Measurements from ENCODE around the gene HNRNPD.
"Not testable (repeated sequence)": the region's sequence is repeated elsewhere in the genome, so short reads cannot be mapped to it uniquely, and the experiment has no call there.

Gene HNRNPD

DNA sequence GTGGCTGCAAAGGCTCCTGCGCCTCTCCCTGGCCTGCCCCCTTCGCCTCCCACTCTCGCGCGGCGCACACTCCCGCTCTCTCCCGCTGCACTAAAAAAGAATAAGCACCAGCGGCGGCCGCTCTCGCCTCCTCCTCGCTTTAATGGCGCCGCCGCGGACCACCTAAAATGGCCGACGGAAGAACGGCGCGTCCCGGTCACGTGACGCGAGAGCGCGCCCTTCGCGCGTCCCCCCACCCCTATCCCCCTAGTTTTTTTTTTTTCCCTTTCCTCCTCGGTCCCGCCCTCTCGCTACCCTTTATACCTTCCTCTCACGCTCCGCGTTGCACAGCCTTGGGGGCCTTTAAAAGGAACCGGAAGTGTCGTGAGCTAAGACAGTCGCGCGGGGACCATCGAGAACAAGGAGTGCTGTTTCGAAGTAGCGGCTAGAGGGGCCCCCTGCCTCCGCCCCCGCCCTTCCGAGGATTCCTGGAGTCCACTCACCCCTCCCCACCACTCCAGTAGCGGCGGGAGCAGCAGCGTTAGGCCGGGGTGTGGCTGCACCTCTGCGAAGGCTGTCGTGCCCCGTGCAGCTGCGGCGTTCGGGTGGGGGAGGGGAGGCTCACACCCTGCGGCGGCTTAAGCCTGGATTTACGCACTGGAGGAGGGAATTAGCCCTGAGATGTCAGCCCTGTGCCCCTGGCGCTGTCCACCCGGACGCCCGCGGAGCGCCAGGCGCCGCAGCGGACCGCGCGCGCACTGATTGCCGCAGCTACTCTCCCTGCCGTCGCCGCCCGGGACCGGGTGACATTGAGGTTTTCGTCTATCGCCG is at the start of gene HNRNPD:
HNRNPD (minus strand) TSS at position 176 of the 810 bp plus-strand sequence. CDS start 313 bp downstream, outside the sequence.
- DNase-seq (peak; percentile 92), ATAC-seq (peak; percentile 95)
- H3K27me3 Mint-ChIP-seq: peaks cover 5% of the 10 kb centered on the region
- no peaks in the 10 kb centered on the region for H3K9me3 Mint-ChIP-seq
- H3K4me3 Mint-ChIP-seq: peak within 1 kb of the TSS; percentile 99
- H3K36me3 Mint-ChIP-seq (ENCODE audit: low read depth): peaks cover 60% of the 10 kb centered on the region
- H3K27ac Mint-ChIP-seq: peak within 1 kb of the TSS; percentile 100
- peaks cover 45% of the 10 kb centered on the region for H3K4me1 Mint-ChIP-seq

GRCh38 chr4:82422616-82423015 is 48.8 kb upstream of the HNRNPD start:
- Mint-ChIP-seq H3K27ac (no peak overlapping the region), H3K9me3 (no peaks in the 10 kb centered on the region), H3K36me3 (ENCODE audit: low read depth) (peaks cover 51% of the 10 kb centered on the region), H3K4me3 (no peak overlapping the region), H3K4me1 (peaks cover 47% of the 10 kb centered on the region), H3K27me3 (peaks cover 2% of the 10 kb centered on the region)
- DNase-seq (no peak), ATAC-seq (no peak)

- Mint-ChIP-seq H3K27ac (no peak overlapping the region), H3K36me3 (ENCODE audit: low read depth) (peaks cover 45% of the 10 kb centered on the region), H3K4me1 (peaks cover 41% of the 10 kb centered on the region), H3K9me3 (no peaks in the 10 kb centered on the region), H3K27me3 (peaks cover 2% of the 10 kb centered on the region), H3K4me3 (no peak overlapping the region)
- DNase-seq: no peak
- peak; percentile 22 for ATAC-seq
Observed at GRCh38 chr4:82421796-82422560, 48.2 kb upstream of the HNRNPD start.

DNA sequence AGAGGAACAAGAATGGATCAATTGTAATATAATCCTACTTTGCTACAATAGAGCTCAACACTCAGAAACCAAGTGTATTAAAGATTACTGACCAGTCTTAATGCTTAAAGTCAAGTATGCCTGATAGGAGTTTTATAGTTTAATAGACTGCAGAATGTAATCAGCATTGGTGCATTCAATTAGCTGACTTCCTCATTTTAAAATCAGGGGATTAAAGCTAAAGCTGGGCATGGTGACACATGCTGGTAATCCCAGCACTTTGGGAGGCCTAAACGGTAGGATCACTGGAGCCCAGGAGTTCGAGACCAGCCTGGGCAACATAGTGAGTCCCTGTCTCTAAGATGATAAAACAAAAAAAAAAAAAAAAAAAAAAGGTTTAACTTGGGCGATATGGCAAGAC is 45.7 kb upstream of the HNRNPD start:
- Mint-ChIP-seq H3K27ac (no peak overlapping the region), H3K27me3 (peaks cover 13% of the 10 kb centered on the region), H3K4me3 (no peak overlapping the region), H3K9me3 (no peaks in the 10 kb centered on the region), H3K36me3 (ENCODE audit: low read depth) (peaks cover 19% of the 10 kb centered on the region), H3K4me1 (peaks cover 22% of the 10 kb centered on the region)
- DNase-seq (no peak), ATAC-seq (no peak)

- H3K27ac Mint-ChIP-seq: no peak overlapping the region
- H3K4me1 Mint-ChIP-seq: peaks cover 10% of the 10 kb centered on the region
- DNase-seq (no peak), ATAC-seq (no peak)
- no peaks in the 10 kb centered on the region for H3K36me3 Mint-ChIP-seq (ENCODE audit: low read depth)
- H3K27me3 Mint-ChIP-seq: peaks cover 13% of the 10 kb centered on the region
- H3K4me3 Mint-ChIP-seq: peak overlapping the region; percentile 28
- peaks cover 4% of the 10 kb centered on the region for H3K9me3 Mint-ChIP-seq
Observed at GRCh38 chr4:82415922-82416365, 42.2 kb upstream of the HNRNPD start.

DNA sequence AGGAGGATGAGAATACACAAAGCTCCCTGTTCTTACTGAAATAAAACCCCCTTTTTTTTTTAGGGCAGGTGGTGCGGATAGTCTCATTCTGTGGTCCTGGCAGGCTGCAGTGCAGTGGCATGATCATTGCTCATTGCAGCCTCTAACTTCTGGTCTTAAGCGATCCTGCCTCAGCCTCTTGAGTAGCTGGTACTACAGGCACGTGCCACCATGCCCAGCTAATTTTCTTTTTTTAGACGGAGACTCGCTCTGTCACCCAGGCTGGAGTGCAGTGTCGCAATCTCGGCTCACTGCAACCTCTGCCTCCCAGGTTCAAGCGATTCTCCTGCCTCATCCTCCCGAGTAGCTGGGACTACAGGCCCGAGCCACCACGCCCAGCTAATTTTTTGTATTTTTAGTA is 41.3 kb upstream of the HNRNPD start:
- peaks cover 13% of the 10 kb centered on the region for H3K27me3 Mint-ChIP-seq
- not testable (repeated sequence) for H3K4me1 Mint-ChIP-seq; ATAC-seq; H3K27ac Mint-ChIP-seq; H3K9me3 Mint-ChIP-seq; DNase-seq; H3K4me3 Mint-ChIP-seq; H3K36me3 Mint-ChIP-seq (ENCODE audit: low read depth)

- H3K4me1 Mint-ChIP-seq: no peaks in the 10 kb centered on the region
- H3K9me3 Mint-ChIP-seq: no peaks in the 10 kb centered on the region
- ATAC-seq (no peak), DNase-seq (no peak)
- H3K27me3 Mint-ChIP-seq: peaks cover 2% of the 10 kb centered on the region
- H3K36me3 Mint-ChIP-seq (ENCODE audit: low read depth): no peaks in the 10 kb centered on the region
- H3K4me3 Mint-ChIP-seq: no peak overlapping the region
- H3K27ac Mint-ChIP-seq: no peak overlapping the region
Observed at GRCh38 chr4:82403725-82404124, 29.9 kb upstream of the HNRNPD start.

- DNase-seq: no peak
- Mint-ChIP-seq H3K9me3 (no peaks in the 10 kb centered on the region), H3K4me3 (no peak overlapping the region), H3K36me3 (ENCODE audit: low read depth) (no peaks in the 10 kb centered on the region), H3K27me3 (peaks cover 2% of the 10 kb centered on the region), H3K4me1 (no peaks in the 10 kb centered on the region), H3K27ac (no peak overlapping the region)
- no peak for ATAC-seq
Observed at GRCh38 chr4:82402196-82402775, 28.5 kb upstream of the HNRNPD start.

DNA sequence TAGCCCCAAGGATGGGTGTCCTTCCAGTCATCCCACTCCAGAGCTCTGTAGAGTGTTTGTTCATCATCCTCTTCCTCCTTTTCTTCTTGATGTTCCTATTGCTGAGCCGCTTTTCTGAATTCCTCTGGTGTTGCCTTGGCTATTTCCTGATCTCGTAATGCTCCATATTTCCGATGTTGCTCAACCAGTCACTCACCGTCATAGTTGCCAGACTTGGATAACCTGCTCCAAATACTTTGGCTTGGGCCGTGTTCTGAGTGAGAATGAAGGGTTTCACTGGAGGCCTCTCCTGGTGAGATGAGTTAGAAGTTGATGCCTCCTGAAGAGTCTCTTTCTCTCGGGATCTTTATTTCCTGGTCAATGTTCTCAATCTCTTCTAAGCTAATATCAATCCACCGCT is 27.8 kb upstream of the HNRNPD start:
- Mint-ChIP-seq H3K27me3 (peaks cover 2% of the 10 kb centered on the region), H3K4me3 (no peak overlapping the region), H3K9me3 (no peaks in the 10 kb centered on the region), H3K4me1 (no peaks in the 10 kb centered on the region), H3K27ac (no peak overlapping the region), H3K36me3 (ENCODE audit: low read depth) (no peaks in the 10 kb centered on the region)
- DNase-seq: no peak
- no peak for ATAC-seq

- no peak for ATAC-seq
- no peaks in the 10 kb centered on the region for H3K36me3 Mint-ChIP-seq (ENCODE audit: low read depth)
Observed at GRCh38 chr4:82398263-82398662, 24.5 kb upstream of the HNRNPD start.

GRCh38 chr4:82397527-82397926 is 23.7 kb upstream of the HNRNPD start:
- peaks cover 2% of the 10 kb centered on the region for H3K27me3 Mint-ChIP-seq
- H3K36me3 Mint-ChIP-seq (ENCODE audit: low read depth): no peaks in the 10 kb centered on the region
- ATAC-seq (no peak), DNase-seq (no peak)
- H3K27ac Mint-ChIP-seq: no peak overlapping the region
- H3K4me1 Mint-ChIP-seq: no peaks in the 10 kb centered on the region
- H3K4me3 Mint-ChIP-seq: no peak overlapping the region
- H3K9me3 Mint-ChIP-seq: no peaks in the 10 kb centered on the region

More at GRCh38 chr4:82398263-82398662, 24.5 kb upstream of the HNRNPD start:
- Mint-ChIP-seq H3K4me1 (no peaks in the 10 kb centered on the region), H3K4me3 (no peak overlapping the region), H3K27me3 (peaks cover 2% of the 10 kb centered on the region), H3K9me3 (no peaks in the 10 kb centered on the region), H3K27ac (no peak overlapping the region)
- no peak for DNase-seq

DNA sequence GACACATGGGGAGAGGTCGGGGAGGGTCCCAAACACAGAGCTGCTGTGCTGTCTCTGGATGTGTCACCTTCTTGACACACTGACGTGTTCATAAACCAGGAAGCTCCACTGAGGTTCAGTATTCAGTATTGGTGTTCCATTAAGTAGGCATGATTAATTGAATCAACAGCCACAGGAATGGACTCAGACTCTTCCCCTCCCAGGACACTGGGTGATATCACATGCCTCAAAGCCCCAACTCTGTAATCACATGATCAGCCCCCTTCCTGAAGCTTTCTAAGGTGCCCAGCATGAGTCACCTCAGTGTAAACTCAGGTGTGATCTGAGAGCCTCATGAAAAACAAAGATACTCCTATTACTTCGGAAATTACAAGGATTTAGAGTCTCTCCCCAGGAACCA is 21.1 kb upstream of the HNRNPD start:
- H3K9me3 Mint-ChIP-seq: no peaks in the 10 kb centered on the region
- no peaks in the 10 kb centered on the region for H3K4me1 Mint-ChIP-seq
- no peaks in the 10 kb centered on the region for H3K27me3 Mint-ChIP-seq
- DNase-seq (no peak), ATAC-seq (no peak)
- no peak overlapping the region for H3K4me3 Mint-ChIP-seq
- no peaks in the 10 kb centered on the region for H3K36me3 Mint-ChIP-seq (ENCODE audit: low read depth)
- H3K27ac Mint-ChIP-seq: no peak overlapping the region

DNA sequence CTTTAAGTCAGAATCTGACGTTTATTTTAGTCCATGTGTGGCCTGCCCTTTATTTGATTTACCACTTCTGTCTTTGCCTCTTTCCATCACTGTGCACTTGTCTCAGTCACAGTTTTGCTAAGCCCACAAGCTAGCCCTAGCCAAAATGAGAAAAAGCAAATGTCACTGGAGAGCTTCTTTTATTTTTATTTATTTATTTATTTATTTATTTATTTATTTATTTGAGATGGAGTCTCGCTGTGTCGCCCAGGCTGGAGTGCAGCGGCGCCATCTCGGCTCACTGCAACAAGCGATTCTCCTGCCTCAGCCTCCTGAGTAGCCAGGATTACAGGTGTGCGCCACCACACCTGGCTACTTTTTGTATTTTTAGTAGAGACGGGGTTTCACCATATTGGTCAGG is 16.3 kb upstream of the HNRNPD start:
- ATAC-seq; H3K36me3 Mint-ChIP-seq (ENCODE audit: low read depth); DNase-seq; H3K9me3 Mint-ChIP-seq; H3K27ac Mint-ChIP-seq; H3K4me1 Mint-ChIP-seq; H3K27me3 Mint-ChIP-seq; H3K4me3 Mint-ChIP-seq: not testable (repeated sequence)

GRCh38 chr4:82388405-82388804 is 14.6 kb upstream of the HNRNPD start:
- H3K4me1 Mint-ChIP-seq: no peaks in the 10 kb centered on the region
- no peak overlapping the region for H3K4me3 Mint-ChIP-seq
- H3K27ac Mint-ChIP-seq: no peak overlapping the region
- no peaks in the 10 kb centered on the region for H3K27me3 Mint-ChIP-seq
- H3K36me3 Mint-ChIP-seq (ENCODE audit: low read depth): no peaks in the 10 kb centered on the region
- no peak for ATAC-seq
- no peak for DNase-seq
- H3K9me3 Mint-ChIP-seq: no peaks in the 10 kb centered on the region

DNA sequence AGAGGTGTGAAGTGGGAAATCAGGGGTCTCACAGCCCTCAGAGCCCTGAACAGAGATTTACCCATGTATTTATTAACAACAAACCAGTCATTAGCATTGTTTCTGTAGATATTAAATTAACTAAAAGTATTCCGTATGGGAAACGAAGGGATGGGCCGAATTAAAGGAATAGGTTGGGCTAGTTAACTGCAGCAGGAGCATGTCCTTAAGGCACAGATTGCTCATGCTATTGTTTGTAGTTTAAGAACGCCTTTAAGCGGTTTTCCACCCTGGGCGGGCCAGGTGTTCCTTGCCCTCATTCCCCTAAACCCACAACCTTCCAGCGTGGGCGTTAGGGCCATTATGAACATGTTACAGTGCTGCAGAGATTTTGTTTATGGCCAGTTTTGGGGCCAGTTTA is 12.5 kb upstream of the HNRNPD start:
- H3K27me3 Mint-ChIP-seq; DNase-seq; ATAC-seq; H3K4me3 Mint-ChIP-seq; H3K27ac Mint-ChIP-seq; H3K4me1 Mint-ChIP-seq; H3K9me3 Mint-ChIP-seq; H3K36me3 Mint-ChIP-seq (ENCODE audit: low read depth): not testable (repeated sequence)

Data from activated naive CD8-positive, alpha-beta T cell treated with anti-CD3 and anti-CD28 coated beads, Interleukin-2, amount 50 U/mL, for 24 hours (primary cell).